MM.1S (cell line): ENCODE measurements around the gene DGKI.

Experiments used
- DNase-seq: peaks from one replicate; pipeline ENCODE4 v3.0.0-alpha.2; 2015
- H2AFZ ChIP-seq: fragments of 300-600 bp; sonication (generic); 2 replicates; pipeline ENCODE4 v1.6.0; 2016; ENCODE audit warnings: antibody characterized with exemption, low read length
- H3F3A ChIP-seq: fragments of 300-600 bp; sonication (generic); 2 replicates; pipeline ENCODE4 v1.6.1; 2016; ENCODE audit warnings: mild to moderate bottlenecking, antibody characterized with exemption, low read length, moderate library complexity, mixed read lengths; ENCODE audit not compliant: insufficient read depth
- H3K27ac ChIP-seq: fragments of 300-600 bp; sonication (generic); 2 replicates; pipeline ENCODE4 v1.5.1; 2016; ENCODE audit warnings: mild to moderate bottlenecking, low read length
- H3K27me3 ChIP-seq: fragments of 300-600 bp; sonication (generic); replicated peaks from 2 replicates; pipeline ENCODE4 v1.6.0; 2016; ENCODE audit warnings: low read length; ENCODE audit not compliant: insufficient read depth
- H3K36me3 ChIP-seq: fragments of 300-600 bp; sonication (generic); replicated peaks from 2 replicates; pipeline ENCODE4 v1.6.1; 2016; ENCODE audit warnings: mild to moderate bottlenecking, low read length, mixed read lengths; ENCODE audit not compliant: insufficient read depth
- H3K4me1 ChIP-seq: fragments of 300-600 bp; sonication (generic); 2 replicates; pipeline ENCODE4 v1.6.1; 2016; ENCODE audit warnings: low read length, mixed read lengths
- H3K4me2 ChIP-seq: fragments of 300-600 bp; sonication (generic); 2 replicates; pipeline ENCODE4 v1.6.0; 2016; ENCODE audit warnings: low read depth, low read length
- H3K4me3 ChIP-seq: fragments of 300-600 bp; sonication (generic); 2 replicates; pipeline ENCODE4 v1.5.1; 2016; ENCODE audit warnings: low read length, mixed read lengths
- H3K79me2 ChIP-seq: fragments of 300-600 bp; sonication (generic); 2 replicates; pipeline ENCODE4 v1.6.1; 2016; ENCODE audit warnings: mixed run types, low read length, mixed read lengths
- H3K9ac ChIP-seq: fragments of 300-600 bp; sonication (generic); 2 replicates; pipeline ENCODE4 v1.6.1; 2016; ENCODE audit warnings: low read length, mixed read lengths
- H3K9me2 ChIP-seq: fragments of 300-600 bp; sonication (generic); replicated peaks from 2 replicates; pipeline ENCODE4 v1.6.1; 2016; ENCODE audit warnings: mild to moderate bottlenecking, low read length, mixed read lengths; ENCODE audit not compliant: insufficient read depth
- H3K9me3 ChIP-seq: fragments of 300-600 bp; sonication (generic); replicated peaks from 2 replicates; pipeline ENCODE4 v1.6.1; 2016; ENCODE audit warnings: mild to moderate bottlenecking, low read length, mixed read lengths; ENCODE audit not compliant: insufficient read depth
- H4K20me1 ChIP-seq: fragments of 300-600 bp; sonication (generic); 2 replicates; pipeline ENCODE4 v1.6.1; 2016; ENCODE audit warnings: mild to moderate bottlenecking, low read length, moderate library complexity, mixed read lengths; ENCODE audit not compliant: insufficient read depth
- CTCF ChIP-seq: fragments of 300-600 bp; sonication (generic); IDR thresholded peaks from 2 replicates; pipeline ENCODE4 v1.5.1; 2016; ENCODE audit warnings: antibody characterized with exemption, low read length, mixed read lengths
- EZH2 ChIP-seq: fragments of 300-600 bp; sonication (generic); optimal IDR thresholded peaks from 2 replicates; pipeline ENCODE3; 2017; ENCODE audit warnings: low read depth, mild to moderate bottlenecking, antibody characterized with exemption, low read length, mixed read lengths
- EZH2phosphoT487 ChIP-seq: fragments of 300-600 bp; sonication (generic); IDR thresholded peaks from 2 replicates; pipeline ENCODE4 v1.6.1; 2018; ENCODE audit warnings: antibody characterized with exemption, low read length

The DGKI gene

GRCh38 chr7:137685433-137686164, 161.2 kb downstream of the DGKI start:
- H3K9ac ChIP-seq: no peak overlapping the region
- H2AFZ ChIP-seq: no peak overlapping the region
- H3K27ac ChIP-seq: no peak overlapping the region
- no peaks in the 10 kb centered on the region for H4K20me1 ChIP-seq
- no peak overlapping the region for H3K4me3 ChIP-seq
- H3K36me3 ChIP-seq: no peaks in the 10 kb centered on the region
- H3K27me3 ChIP-seq: no peaks in the 10 kb centered on the region
- no peak overlapping the region for H3K4me2 ChIP-seq
- H3K9me2 ChIP-seq: no peaks in the 10 kb centered on the region
- H3F3A ChIP-seq: no peaks in the 10 kb centered on the region
- TF ChIP-seq CTCF (no peak), EZH2phosphoT487 (no peak), EZH2 (no peak)
- no peaks in the 10 kb centered on the region for H3K79me2 ChIP-seq
- DNase-seq: no peak
- H3K4me1 ChIP-seq: no peaks in the 10 kb centered on the region
- H3K9me3 ChIP-seq: no peaks in the 10 kb centered on the region

- Histone ChIP-seq H3K9ac (no peak overlapping the region), H3F3A (no peaks in the 10 kb centered on the region), H2AFZ (no peak overlapping the region), H3K36me3 (no peaks in the 10 kb centered on the region), H3K9me2 (no peaks in the 10 kb centered on the region), H3K27ac (no peak overlapping the region), H4K20me1 (no peaks in the 10 kb centered on the region), H3K4me3 (no peak overlapping the region), H3K9me3 (no peaks in the 10 kb centered on the region), H3K4me2 (no peak overlapping the region), H3K27me3 (no peaks in the 10 kb centered on the region), H3K79me2 (no peaks in the 10 kb centered on the region), H3K4me1 (no peaks in the 10 kb centered on the region)
- DNase-seq: no peak
- TF ChIP-seq CTCF (no peak), EZH2 (no peak), EZH2phosphoT487 (no peak)
These were observed 162.0 kb downstream of the DGKI start for GRCh38 chr7:137684776-137685175.

- H3K79me2 ChIP-seq: no peaks in the 10 kb centered on the region
- H3K27me3 ChIP-seq: no peaks in the 10 kb centered on the region
- no peak for DNase-seq
- H3K9ac ChIP-seq: no peak overlapping the region
- no peak overlapping the region for H3K4me2 ChIP-seq
- H3K4me1 ChIP-seq: no peaks in the 10 kb centered on the region
- TF ChIP-seq EZH2phosphoT487: no peak
- TF ChIP-seq CTCF: no peak
- no peak for TF ChIP-seq EZH2
- no peaks in the 10 kb centered on the region for H4K20me1 ChIP-seq
- no peaks in the 10 kb centered on the region for H3F3A ChIP-seq
- H3K27ac ChIP-seq: no peak overlapping the region
- no peak overlapping the region for H3K4me3 ChIP-seq
- H3K9me2 ChIP-seq: no peaks in the 10 kb centered on the region
- no peaks in the 10 kb centered on the region for H3K36me3 ChIP-seq
- no peaks in the 10 kb centered on the region for H3K9me3 ChIP-seq
- no peak overlapping the region for H2AFZ ChIP-seq
These were observed 162.5 kb downstream of the DGKI start for GRCh38 chr7:137684316-137684715.
